ENCODE measurements around the gene QRFP.

The QRFP gene

DNA sequence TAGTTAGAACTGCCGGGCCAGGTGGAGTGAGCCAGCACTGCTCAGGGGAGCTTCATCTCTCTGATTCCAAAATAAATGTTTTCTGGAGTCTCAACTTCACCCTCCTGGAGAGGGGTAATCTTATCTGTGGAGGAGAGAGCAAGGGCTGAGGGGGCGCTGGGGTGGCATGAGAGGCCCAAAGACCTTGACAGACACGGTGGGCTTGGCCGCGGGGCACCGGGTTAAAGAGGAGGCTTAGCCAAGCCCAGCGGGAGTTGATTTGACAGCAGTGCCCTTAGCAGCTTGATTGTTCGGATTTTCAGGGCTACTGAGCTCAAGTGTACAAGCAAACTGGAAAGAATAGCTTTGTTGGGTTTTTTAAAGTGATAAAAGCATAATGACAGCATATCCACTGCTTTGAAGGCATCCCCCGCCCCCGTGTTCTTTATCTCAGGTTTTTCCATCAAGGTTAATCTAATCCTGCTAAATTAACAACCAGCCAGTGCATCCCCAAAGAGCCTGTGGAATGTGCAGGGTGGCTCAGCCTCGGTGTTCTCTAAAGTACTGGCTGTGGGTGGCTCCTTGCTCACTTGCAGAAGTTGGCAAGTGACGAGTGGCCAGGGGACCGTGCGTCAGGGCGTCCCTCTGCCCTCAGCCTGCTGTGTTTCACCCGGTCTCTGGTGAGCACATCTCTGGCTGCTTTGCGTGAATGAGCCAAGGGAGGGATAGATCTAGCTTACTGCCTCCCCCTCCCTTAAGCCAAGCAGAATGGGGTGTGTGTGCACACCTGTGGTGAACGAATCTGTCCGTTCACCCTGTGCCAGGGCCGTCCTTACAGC is 5.5 kb downstream of the QRFP start:
- DNase-seq (ENCODE audit: low spot score) = no peak

GRCh38 chr9:130890124-130890523 is 6.5 kb downstream of the QRFP start:
- no peak for DNase-seq (ENCODE audit: low spot score)

DNA sequence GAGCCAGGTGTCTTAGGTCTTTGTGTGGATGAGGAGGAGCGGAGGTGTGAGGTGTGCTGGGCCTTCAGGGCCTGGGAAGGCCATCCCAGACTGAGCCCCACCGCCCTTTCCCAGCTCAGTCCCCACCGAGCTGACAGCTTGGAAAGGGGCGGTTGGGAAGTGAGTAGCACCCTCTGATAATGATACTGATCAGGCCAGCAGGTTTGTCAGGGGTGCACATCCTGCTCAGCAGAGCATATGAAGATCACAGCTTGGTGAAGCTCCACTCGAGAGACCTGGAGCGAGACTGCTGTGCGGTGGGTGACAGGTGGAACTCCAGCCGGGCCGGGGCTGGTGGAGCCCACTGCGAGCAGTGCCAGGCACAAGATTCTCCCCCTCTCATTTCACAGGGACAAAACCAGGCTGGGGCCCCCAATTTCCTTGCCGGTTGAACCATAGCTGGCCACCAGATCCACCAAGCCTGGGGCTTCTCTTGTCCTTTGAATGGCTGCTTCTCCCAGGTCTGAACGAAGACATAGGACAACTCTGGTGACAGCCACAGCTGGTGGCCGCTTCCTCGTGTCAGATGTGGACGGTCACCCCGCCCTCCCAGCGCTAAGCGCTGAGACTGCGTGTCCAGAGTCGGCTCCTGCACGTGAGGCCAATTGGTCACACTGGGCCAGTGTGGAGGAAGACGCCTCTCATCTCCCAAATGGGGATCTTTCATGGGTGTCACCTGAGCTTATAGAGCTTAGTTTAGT is 8.3 kb downstream of the QRFP start:
- DNase-seq (ENCODE audit: low spot score) = no peak

GRCh38 chr9:130887494-130888144 is 9.0 kb downstream of the QRFP start:
- no peak for DNase-seq (ENCODE audit: low spot score)

- no peak for DNase-seq (ENCODE audit: low spot score)
These were observed 9.6 kb downstream of the QRFP start for GRCh38 chr9:130886981-130887380.

DNA sequence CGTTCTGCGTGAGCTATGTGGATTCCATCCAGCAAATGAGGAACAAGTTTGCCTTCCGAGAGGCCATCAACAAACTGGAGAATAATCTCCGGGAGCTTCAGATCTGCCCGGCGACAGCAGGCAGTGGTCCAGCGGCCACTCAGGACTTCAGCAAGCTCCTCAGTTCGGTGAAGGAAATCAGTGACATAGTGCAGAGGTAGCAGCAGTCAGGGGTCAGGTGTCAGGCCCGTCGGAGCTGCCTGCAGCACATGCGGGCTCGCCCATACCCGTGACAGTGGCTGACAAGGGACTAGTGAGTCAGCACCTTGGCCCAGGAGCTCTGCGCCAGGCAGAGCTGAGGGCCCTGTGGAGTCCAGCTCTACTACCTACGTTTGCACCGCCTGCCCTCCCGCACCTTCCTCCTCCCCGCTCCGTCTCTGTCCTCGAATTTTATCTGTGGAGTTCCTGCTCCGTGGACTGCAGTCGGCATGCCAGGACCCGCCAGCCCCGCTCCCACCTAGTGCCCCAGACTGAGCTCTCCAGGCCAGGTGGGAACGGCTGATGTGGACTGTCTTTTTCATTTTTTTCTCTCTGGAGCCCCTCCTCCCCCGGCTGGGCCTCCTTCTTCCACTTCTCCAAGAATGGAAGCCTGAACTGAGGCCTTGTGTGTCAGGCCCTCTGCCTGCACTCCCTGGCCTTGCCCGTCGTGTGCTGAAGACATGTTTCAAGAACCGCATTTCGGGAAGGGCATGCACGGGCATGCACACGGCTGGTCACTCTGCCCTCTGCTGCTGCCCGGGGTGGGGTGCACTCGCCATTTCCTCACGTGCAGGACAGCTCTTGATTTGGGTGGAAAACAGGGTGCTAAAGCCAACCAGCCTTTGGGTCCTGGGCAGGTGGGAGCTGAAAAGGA is 10.9 kb downstream of the QRFP start:
- no peak for DNase-seq (ENCODE audit: low spot score)

DNA sequence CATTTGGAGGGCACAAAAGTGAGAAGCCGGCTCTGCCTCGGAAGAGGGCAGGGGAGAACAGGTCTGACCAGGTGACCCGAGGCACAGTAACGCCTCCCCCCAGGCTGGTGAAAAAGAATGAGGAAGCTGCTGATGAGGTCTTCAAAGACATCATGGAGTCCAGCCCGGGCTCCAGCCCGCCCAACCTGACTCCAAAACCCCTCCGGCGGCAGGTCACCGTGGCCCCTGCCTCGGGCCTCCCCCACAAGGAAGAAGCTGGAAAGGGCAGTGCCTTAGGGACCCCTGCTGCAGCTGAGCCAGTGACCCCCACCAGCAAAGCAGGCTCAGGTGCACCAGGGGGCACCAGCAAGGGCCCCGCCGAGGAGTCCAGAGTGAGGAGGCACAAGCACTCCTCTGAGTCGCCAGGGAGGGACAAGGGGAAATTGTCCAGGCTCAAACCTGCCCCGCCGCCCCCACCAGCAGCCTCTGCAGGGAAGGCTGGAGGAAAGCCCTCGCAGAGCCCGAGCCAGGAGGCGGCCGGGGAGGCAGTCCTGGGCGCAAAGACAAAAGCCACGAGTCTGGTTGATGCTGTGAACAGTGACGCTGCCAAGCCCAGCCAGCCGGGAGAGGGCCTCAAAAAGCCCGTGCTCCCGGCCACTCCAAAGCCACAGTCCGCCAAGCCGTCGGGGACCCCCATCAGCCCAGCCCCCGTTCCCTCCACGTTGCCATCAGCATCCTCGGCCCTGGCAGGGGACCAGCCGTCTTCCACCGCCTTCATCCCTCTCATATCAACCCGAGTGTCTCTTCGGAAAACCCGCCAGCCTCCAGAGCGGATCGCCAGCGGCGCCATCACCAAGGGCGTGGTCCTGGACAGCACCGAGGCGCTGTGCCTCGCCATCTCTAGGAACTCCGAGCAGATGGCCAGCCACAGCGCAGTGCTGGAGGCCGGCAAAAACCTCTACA is 11.8 kb downstream of the QRFP start:
- DNase-seq (ENCODE audit: low spot score) = no peak

- no peak for DNase-seq (ENCODE audit: low spot score)
These were observed 12.5 kb downstream of the QRFP start for GRCh38 chr9:130884111-130884531.

DNA sequence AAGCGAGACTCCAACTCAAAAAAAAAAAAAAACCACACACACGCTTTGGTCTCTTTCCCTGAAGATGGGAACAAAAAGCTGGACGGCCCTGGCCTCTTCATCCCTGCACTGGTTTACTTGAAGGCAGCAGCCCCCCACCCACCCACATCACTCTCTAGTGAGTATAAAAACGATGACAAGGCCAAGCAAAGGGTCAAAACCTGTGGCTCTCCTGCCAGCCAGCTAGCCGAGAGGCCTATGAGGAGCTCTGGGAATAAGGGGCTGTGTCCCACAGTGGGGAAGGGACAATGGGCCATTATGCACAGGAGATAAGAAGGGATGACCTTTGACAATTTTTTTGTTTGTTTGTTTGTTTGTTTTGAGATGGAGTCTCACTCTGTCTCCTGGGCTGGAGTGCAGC is 13.1 kb downstream of the QRFP start:
- DNase-seq (ENCODE audit: low spot score) = no peak

- no peak for DNase-seq (ENCODE audit: low spot score)
These were observed 13.9 kb downstream of the QRFP start for GRCh38 chr9:130882696-130883225.

DNA sequence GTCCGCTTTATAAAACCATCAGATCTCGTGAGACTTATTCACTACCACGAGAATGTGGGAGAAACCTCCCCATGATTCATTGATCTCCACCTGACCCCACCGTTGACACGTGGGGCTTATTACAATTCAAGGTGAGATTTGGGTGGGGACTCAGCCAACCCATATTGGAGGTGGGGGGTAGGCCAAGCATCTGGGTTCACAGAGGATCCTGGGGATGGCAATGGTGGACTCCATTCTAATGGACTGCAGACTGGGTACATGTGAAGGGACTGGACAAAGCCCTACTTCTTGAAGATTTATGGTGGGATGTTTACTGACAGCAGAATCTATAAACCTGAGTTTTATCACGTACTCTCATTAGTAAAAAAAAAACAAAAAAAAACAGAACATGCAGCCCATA is 15.1 kb downstream of the QRFP start:
- DNase-seq (ENCODE audit: low spot score) = no peak

DNA sequence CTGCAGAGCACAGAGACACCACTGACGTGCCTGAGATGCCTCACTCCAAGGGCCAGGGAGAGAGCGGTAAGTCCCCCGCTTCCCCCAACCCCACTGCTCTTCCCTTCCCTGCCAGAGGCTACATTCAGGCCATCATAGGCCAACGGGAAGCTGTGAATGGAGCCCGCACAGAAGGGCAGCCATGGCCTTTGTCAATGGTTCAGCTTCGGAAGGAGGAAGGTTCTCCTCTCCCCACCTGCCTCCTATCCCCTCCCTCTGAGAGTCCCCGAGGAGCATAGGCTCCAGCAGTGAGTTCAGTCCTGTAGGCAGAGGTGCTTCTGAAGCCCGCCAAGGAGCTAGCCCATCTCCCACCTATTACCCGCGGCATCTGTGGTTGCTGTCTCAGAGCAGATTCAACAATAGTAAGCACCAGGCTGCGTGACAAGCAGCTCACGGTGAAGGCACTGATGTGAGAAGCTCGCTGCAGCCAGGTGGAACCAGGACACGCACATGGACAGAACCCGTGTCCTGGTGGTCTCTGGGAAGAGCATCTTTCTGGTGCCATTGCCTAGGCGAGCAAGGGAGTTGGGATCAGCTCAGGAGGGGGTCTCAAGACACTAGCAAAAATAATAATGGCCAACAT is 15.9 kb downstream of the QRFP start:
- DNase-seq (ENCODE audit: low spot score) = no peak

DNA sequence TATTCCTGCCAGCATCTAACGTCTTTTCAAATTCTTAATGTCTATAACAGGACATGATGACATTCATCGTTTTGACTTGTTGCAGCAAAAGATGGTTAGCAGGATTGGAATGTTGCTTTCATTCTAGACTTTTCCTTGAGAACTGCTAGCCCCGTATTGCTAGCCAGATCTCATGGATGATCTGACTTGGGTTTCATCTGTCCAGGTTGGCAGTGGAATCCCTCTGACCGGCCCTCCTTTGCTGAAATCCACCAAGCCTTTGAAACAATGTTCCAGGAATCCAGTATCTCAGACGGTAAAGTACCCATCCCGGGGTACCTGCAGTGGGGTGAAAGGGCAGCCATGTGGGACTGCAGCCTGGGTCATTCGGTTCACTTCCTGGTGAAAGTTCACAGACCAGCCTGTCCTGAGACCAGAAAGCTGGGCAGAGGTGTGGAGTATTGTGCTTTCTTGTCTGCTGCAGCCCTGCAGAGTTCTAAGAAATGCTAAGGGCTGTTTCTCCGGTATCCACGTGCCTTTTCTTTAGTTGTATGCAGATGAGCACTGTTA is 16.7 kb downstream of the QRFP start:
- DNase-seq (ENCODE audit: low spot score) = no peak

- no peak for DNase-seq (ENCODE audit: low spot score)
These were observed 18.3 kb downstream of the QRFP start for GRCh38 chr9:130878295-130878694.

GRCh38 chr9:130877300-130877699 is 19.3 kb downstream of the QRFP start:
- no peak for DNase-seq (ENCODE audit: low spot score)

DNA sequence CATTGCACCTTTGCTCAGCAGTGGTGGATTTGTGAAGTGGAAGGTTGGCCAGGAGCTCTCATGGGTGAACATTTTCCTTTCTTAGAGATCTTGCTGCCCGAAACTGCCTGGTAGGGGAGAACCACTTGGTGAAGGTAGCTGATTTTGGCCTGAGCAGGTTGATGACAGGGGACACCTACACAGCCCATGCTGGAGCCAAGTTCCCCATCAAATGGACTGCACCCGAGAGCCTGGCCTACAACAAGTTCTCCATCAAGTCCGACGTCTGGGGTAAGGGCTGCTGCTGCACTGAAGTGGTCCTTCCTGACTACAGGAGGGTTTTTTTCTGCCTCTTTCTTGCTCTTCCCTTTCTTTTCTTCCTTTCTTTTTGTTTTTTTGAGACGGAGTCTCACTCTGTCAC is 21.8 kb downstream of the QRFP start:
- no peak for DNase-seq (ENCODE audit: low spot score)

- DNase-seq (ENCODE audit: low spot score) = no peak
These were observed 22.6 kb downstream of the QRFP start for GRCh38 chr9:130873966-130874365.

DNA sequence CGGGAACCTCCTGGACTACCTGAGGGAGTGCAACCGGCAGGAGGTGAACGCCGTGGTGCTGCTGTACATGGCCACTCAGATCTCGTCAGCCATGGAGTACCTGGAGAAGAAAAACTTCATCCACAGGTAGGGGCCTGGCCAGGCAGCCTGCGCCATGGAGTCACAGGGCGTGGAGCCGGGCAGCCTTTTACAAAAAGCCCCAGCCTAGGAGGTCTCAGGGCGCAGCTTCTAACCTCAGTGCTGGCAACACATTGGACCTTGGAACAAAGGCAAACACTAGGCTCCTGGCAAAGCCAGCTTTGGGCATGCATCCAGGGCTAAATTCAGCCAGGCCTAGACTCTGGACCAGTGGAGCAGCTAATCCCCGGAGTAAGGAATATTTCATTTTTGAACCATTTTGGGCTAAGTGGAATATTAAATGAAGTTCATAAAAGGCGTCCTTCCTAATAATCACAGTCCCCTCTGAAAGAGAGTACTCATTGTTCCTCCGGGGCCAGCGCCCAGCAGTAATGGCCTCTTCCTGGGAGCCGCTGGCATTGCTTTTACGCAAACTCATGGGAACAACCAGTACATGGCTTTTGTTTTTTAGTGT is 23.6 kb downstream of the QRFP start:
- no peak for DNase-seq (ENCODE audit: low spot score)

DNA sequence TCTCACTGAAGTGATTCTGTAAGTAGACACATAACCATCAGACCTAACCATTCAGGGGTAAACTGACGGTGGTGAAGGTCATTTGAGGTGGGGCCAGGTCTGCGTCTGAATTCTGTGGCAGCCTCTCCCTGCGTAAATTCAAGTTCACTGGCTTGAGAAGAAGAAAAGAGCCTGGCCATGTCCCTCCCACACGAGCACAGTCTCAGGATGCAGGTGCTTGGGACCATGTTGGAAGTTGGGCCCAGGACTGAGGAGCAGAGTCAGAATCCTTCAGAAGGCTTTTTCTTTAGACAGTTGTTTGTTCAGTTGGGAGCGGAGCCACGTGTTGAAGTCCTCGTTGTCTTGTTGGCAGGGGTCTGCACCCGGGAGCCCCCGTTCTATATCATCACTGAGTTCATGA is 24.1 kb downstream of the QRFP start:
- no peak for DNase-seq (ENCODE audit: low spot score)
